HepG2 (cell line): ENCODE data around the gene CRHR1. TPM values are rescaled to one million over a fixed set of nuclear protein-coding genes. Genes with fewer than 3 reads are reported as not detected.

Experiments used
- ATAC-seq: fragments of 200-7000 bp; cut with Tn5 transposase; 3 replicates; pipeline ENCODE4 v1.9.1; 2020; ENCODE audit warnings: mild to moderate bottlenecking, moderate library complexity
- BruUV-seq: library from RNA; stranded (reverse); fragments of 400-500 nt; replicated peaks from 2 replicates; lab custom pipeline; 2021; lab: Mats Ljungman, UMichigan
- CTCF ChIA-PET: fragments of 300-600 bp; formaldehyde crosslinking; extraction: SDS; loops from one replicate; lab custom pipeline; 2021; ENCODE audit warnings: low total read pairs, inconsistent platforms, low intra/inter-chr PET ratio; lab: Yijun Ruan, JAX
- POLR2A ChIA-PET: fragments of 350-600 bp; sonication (Branson Sonifier 250); formaldehyde crosslinking; loops from one replicate; lab custom pipeline; 2020; ENCODE audit warnings: antibody characterized with exemption, inconsistent platforms; lab: Yijun Ruan, JAX
- DNase-seq: peaks from one replicate; pipeline ENCODE4 v3.0.0-alpha.2; 2015; ENCODE audit warnings: low spot score
- FAIRE-seq: peaks from 3 replicates; lab custom pipeline; 2011; peaks lifted over from hg19 to GRCh38; lab: Jason Lieb, UNC
- H2AFZ ChIP-seq: one replicate; pipeline ENCODE4 v1.6.1; 2011; ENCODE audit warnings: low read length, inconsistent platforms
- H3K27ac ChIP-seq: fragments of 300-600 bp; 3 replicates; pipeline ENCODE4 v1.8.0; 2011; ENCODE audit warnings: mixed run types, mild to moderate bottlenecking, mixed read lengths, low read length, inconsistent platforms; ENCODE audit not compliant: insufficient read depth; ENCODE audit errors: extremely low read length
- H3K27me3 ChIP-seq, 2 experiments: fragments of 200-600 bp in 1 of 2; 2 replicates in 1 of 2; 3 replicates in 1 of 2; pipeline versions ENCODE4 v1.6.0 to v1.8.0; 2011; ENCODE audit warnings: low read length in 2 of 2, mild to moderate bottlenecking in 2 of 2, moderate library complexity in 2 of 2, inconsistent platforms in 1 of 2; ENCODE audit not compliant: insufficient read depth in 2 of 2, control insufficient read depth in 1 of 2
- H3K36me3 ChIP-seq, 2 experiments: fragments of 200-600 bp in 1 of 2; replicated peaks in 1 of 2; 2 replicates in 1 of 2; 3 replicates in 1 of 2; pipeline versions ENCODE4 v1.5.1 to v1.8.0; 2011; ENCODE audit warnings: low read length in 2 of 2, inconsistent platforms in 1 of 2; ENCODE audit not compliant: insufficient read depth in 2 of 2, control insufficient read depth in 1 of 2
- H3K4me1 ChIP-seq: 2 replicates; pipeline ENCODE4 v1.5.1; 2012; ENCODE audit warnings: low read length, inconsistent platforms; ENCODE audit not compliant: insufficient read depth
- H3K4me2 ChIP-seq: 2 replicates; pipeline ENCODE4 v1.6.0; 2011; ENCODE audit warnings: low read depth, low read length, inconsistent platforms
- H3K4me3 ChIP-seq, 3 experiments: fragments of 200-600 bp in 1 of 3; sonication (generic), shearing (Covaris generic) in 1 of 3; replicated peaks in 1 of 3; 2 replicates each; pipeline ENCODE4 v1.5.1; 2011 to 2016; ENCODE audit warnings: low read length in 3 of 3, inconsistent platforms in 2 of 3, low read depth in 2 of 3, mild to moderate bottlenecking in 2 of 3, control low read depth in 1 of 3, mixed read lengths in 1 of 3; ENCODE audit not compliant: insufficient read depth in 1 of 3
- H3K79me2 ChIP-seq: one replicate; pipeline ENCODE4 v1.6.1; 2011; ENCODE audit warnings: low read length, inconsistent platforms; ENCODE audit not compliant: insufficient read depth
- H3K9ac ChIP-seq: 2 replicates; pipeline ENCODE4 v1.6.0; 2011; ENCODE audit warnings: mild to moderate bottlenecking, low read depth, low read length, inconsistent platforms; ENCODE audit not compliant: insufficient read depth
- H3K9me3 ChIP-seq: 2 replicates; pipeline ENCODE4 v1.5.1; 2012; ENCODE audit warnings: mild to moderate bottlenecking, low read length
- H4K20me1 ChIP-seq: 2 replicates; pipeline ENCODE4 v1.6.0; 2011; ENCODE audit warnings: inconsistent platforms, mild to moderate bottlenecking, low read length, moderate library complexity; ENCODE audit not compliant: insufficient read depth
- CENPT ChIP-seq: sonication (generic); formaldehyde crosslinking; IDR thresholded peaks from 2 replicates; pipeline ENCODE4 v1.8.0; 2022; ENCODE audit warnings: low read depth, mild to moderate bottlenecking, moderate library complexity, missing genetic modification reagents
- CREB1 ChIP-seq, 2 experiments: fragments of 450-650 bp in 1 of 2; IDR thresholded peaks; 2 replicates each; pipeline ENCODE4 v1.6.1; 2016 to 2017; ENCODE audit warnings: control low read depth in 1 of 2, mild to moderate bottlenecking in 1 of 2, missing compliant biosample characterization in 1 of 2, missing genetic modification characterization in 1 of 2
- EZH2 ChIP-seq: conservative IDR thresholded peaks from 2 replicates; pipeline ENCODE4 v1.6.1; 2012; ENCODE audit warnings: mild to moderate bottlenecking, low read depth, low read length, moderate library complexity
- GPN1 ChIP-seq: sonication (generic); formaldehyde crosslinking; IDR thresholded peaks from 2 replicates; pipeline ENCODE4 v1.5.1; 2020; ENCODE audit warnings: missing genetic modification reagents, borderline replicate concordance
- IKZF1 ChIP-seq: fragments of 450-650 bp; IDR thresholded peaks from 2 replicates; pipeline ENCODE4 v1.7.1; 2016
- POGZ ChIP-seq: sonication (generic); formaldehyde crosslinking; IDR thresholded peaks from 2 replicates; pipeline ENCODE4 v1.4.0; 2020; ENCODE audit warnings: mild to moderate bottlenecking, missing genetic modification reagents
- POLR2A ChIP-seq, 2 experiments: IDR thresholded peaks; 2 replicates each; pipeline ENCODE4 v1.6.1; 2011; ENCODE audit warnings: low read depth in 2 of 2, low read length in 2 of 2, mild to moderate bottlenecking in 1 of 2, moderate library complexity in 1 of 2; ENCODE audit not compliant: insufficient read depth in 1 of 2
- ZBTB20 ChIP-seq: sonication (generic); formaldehyde crosslinking; IDR thresholded peaks from 2 replicates; pipeline ENCODE4 v1.8.1; 2023; ENCODE audit warnings: missing genetic modification reagents, low read depth, mild to moderate bottlenecking, borderline replicate concordance
- ZNF234 ChIP-seq: sonication (generic); formaldehyde crosslinking; conservative IDR thresholded peaks from 2 replicates; pipeline ENCODE4 v1.5.1; 2020; ENCODE audit warnings: mild to moderate bottlenecking, missing genetic modification reagents
- ZNF282 ChIP-seq: fragments of 450-650 bp; IDR thresholded peaks from 2 replicates; pipeline ENCODE4 v1.6.1; 2018; ENCODE audit not compliant: partially characterized antibody
- ZNF333 ChIP-seq: sonication (generic); formaldehyde crosslinking; IDR thresholded peaks from 2 replicates; pipeline ENCODE4 v1.4.0; 2020; ENCODE audit warnings: mild to moderate bottlenecking, missing genetic modification reagents, borderline replicate concordance
- ZNF614 ChIP-seq: IDR thresholded peaks from 2 replicates; pipeline ENCODE4 v1.6.1; 2018; ENCODE audit warnings: missing biosample characterization, missing genetic modification reagents, inconsistent platforms, borderline replicate concordance
- ZNF644 ChIP-seq: IDR thresholded peaks from 2 replicates; pipeline ENCODE4 v1.6.1; 2016; ENCODE audit warnings: low read depth
- ZSCAN31 ChIP-seq: sonication (generic); formaldehyde crosslinking; IDR thresholded peaks from 2 replicates; pipeline ENCODE4 v1.5.0; 2020; ENCODE audit warnings: low read depth, mild to moderate bottlenecking, missing genetic modification reagents
- WGBS: methylation state at CpG from one replicate; pipeline ENCODE4 v1.1.6; 2017; ENCODE audit warnings: low lambda C conversion rate; 5-methylcytosine and 5-hydroxymethylcytosine counted together
- in situ Hi-C: cut with HindIII; loops from 2 replicates; pipeline ENCODE4 v1.10.0; 2017; ENCODE audit warnings: low pct_unique_long_range_greater_than_20kb; ENCODE audit not compliant: extremely low pct_ligation_motif_present
- intact Hi-C: fragments of 100-400 bp; cut with micrococcal nuclease; formaldehyde crosslinking; loops from one replicate; pipeline ENCODE4 v1.10.0; 2022; ENCODE audit not compliant: unreplicated experiment
- polyA plus RNA-seq, 8 experiments: library from polyadenylated mRNA; depleted of rRNA in 3 of 8; stranded (reverse) in 7 of 8; unstranded in 1 of 8; fragments of >200 nt; fragmentation: Illumina TruSeq in 4 of 8; extraction: Trizol in 4 of 8; gene quantifications; 2 replicates each; pipeline versions ENCODE4 v1.2.1 to v1.2.3, GENCODE V29; 2011 to 2016; ENCODE audit warnings: low read depth in 4 of 8, missing spikeins in 1 of 8, mixed read lengths in 1 of 8; ENCODE audit not compliant: insufficient read depth in 1 of 8
- total RNA-seq, 5 experiments: library from RNA; depleted of rRNA; stranded (reverse); fragments of >200 nt; fragmentation: Illumina TruSeq; extraction: Trizol; gene quantifications; 2 replicates each; pipeline ENCODE4 v1.2.3, GENCODE V29; 2016; ENCODE audit warnings: low read depth in 1 of 5

CRHR1 gene
- total and polyA plus RNA-seq, 2 of the 13 experiments (the other 11 are each of a cell fraction or from before 2014, with no cell fraction given), result not detected

DNA sequence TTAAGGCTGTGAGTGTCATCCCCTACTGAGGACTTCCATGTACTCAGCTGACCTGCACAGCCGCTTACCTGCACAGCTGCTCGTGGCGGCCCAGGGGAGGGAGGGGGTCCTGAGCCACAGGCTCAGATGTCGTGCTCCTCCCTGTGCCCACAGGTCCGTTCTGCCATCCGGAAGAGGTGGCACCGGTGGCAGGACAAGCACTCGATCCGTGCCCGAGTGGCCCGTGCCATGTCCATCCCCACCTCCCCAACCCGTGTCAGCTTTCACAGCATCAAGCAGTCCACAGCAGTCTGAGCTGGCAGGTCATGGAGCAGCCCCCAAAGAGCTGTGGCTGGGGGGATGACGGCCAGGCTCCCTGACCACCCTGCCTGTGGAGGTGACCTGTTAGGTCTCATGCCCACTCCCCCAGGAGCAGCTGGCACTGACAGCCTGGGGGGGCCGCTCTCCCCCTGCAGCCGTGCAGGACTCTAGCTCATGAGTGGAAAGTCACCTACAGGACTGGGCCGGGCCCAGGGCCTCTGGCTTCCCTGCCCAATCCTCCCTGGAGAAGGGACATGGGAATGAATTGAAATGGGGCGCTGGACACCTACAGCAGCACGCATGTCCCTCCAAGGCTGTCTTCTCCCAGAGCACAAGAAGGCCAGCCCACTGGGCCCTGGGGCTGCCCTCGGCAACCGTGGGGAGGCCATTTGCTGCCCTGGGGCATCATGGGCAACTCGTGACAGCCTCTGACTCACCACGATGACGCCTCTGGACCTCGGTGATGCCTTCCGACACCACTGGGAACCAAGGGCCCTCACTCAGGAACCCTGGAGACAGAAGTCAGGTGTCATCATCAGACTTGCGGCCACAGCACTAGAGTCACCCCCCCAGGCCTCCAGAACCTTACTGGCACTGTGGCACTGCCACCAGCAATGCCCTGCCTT is 50.6 kb downstream of the CRHR1 start:
- Histone ChIP-seq H3K27me3 (peaks cover 19 to 85% of the 10 kb centered on the region in 2 experiments), H3K4me3 (no peak overlapping the region), H3K79me2 (no peaks in the 10 kb centered on the region), H4K20me1 (no peaks in the 10 kb centered on the region), H3K4me2 (no peak overlapping the region), H3K36me3 (no peaks in the 10 kb centered on the region), H2AFZ (no peak overlapping the region), H3K27ac (no peak overlapping the region), H3K4me1 (no peaks in the 10 kb centered on the region), H3K9ac (no peak overlapping the region), H3K9me3 (no peaks in the 10 kb centered on the region)
- intact Hi-C loops, result no loop called here
- ATAC-seq (no peak), FAIRE-seq (no peak), DNase-seq (no peak)
- in situ Hi-C loops, result loop anchor here (5.0 kb wide), 1 partner anchor 192 kb away; no protein-coding TSS in a partner anchor
- BruUV-seq, result no TSS peak
- WGBS, result 14% methylated on average over 3 of the region's 26 CpGs
- ChIA-PET CTCF (no interaction called here), POLR2A (no interaction called here)
- TF ChIP-seq CENPT (CRISPR knock-in tag) (no peak), ZNF333 (no peak), CREB1 (IDR thresholded peaks at IDR 0.05) (0 out of 2 replicates have a peak, but pooled peaks have one; percentile 56), CREB1 (CRISPR knock-in tag; IDR thresholded peaks at IDR 0.05) (no peak), ZNF644 (CRISPR knock-in tag) (no peak), EZH2 (0 out of 2 replicates have a peak, but pooled peaks have one; percentile 41)

DNA sequence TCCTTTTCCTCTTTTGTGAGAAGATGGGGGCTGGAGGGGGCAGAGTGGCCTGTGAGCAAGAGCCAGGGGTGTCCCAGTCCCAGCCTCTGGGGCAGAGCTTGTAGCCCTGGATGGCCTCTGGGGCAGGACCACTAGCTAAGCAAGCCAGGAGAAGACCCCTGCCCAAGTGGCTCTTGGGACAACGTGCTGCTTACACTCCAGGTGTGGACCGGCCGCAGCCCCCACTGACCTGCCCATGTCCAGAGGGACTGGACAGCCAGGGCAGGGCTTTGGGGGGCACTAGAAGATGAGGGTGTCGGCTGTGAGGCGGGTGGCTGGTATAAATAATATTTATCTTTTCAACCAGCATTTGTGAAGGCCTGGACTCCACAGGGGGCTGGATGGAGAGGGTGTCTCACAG is 51.4 kb downstream of the CRHR1 start:
- Histone ChIP-seq H3K36me3 (no peaks in the 10 kb centered on the region), H3K79me2 (no peaks in the 10 kb centered on the region), H2AFZ (no peak overlapping the region), H3K27ac (no peak overlapping the region), H3K9ac (no peak overlapping the region), H3K4me1 (no peaks in the 10 kb centered on the region), H4K20me1 (no peaks in the 10 kb centered on the region), H3K4me2 (no peak overlapping the region), H3K9me3 (no peaks in the 10 kb centered on the region), H3K4me3 (no peak overlapping the region), H3K27me3 (peaks cover 17 to 80% of the 10 kb centered on the region in 2 experiments)
- ChIA-PET CTCF (no interaction called here), POLR2A (no interaction called here)
- FAIRE-seq (no peak), ATAC-seq (no peak), DNase-seq (no peak)
- WGBS, result 0% methylated on average over 5 of the region's 5 CpGs
- intact Hi-C loops, result no loop called here
- in situ Hi-C loops, result no loop called here
- BruUV-seq, result no TSS peak
- no peak for TF ChIP-seq ZNF282
- no peak for TF ChIP-seq IKZF1
- TF ChIP-seq ZBTB20 (CRISPR knock-in tag), result no peak
- TF ChIP-seq ZNF614 (CRISPR knock-in tag), result no peak
- TF ChIP-seq GPN1 (CRISPR knock-in tag), result no peak
- TF ChIP-seq ZNF234 (CRISPR knock-in tag), result no peak
- TF ChIP-seq POGZ (CRISPR knock-in tag), result no peak
- no peak for TF ChIP-seq ZSCAN31 (CRISPR knock-in tag)
- no peak for TF ChIP-seq POLR2A (IDR thresholded peaks at IDR 0.05; ENCODE audit: insufficient read depth in 1 of 2, low read depth in 2 of 2, low read length in 2 of 2)
